H1 (cell line): ENCODE data around the gene SLC4A11. TPM values are rescaled to one million over a fixed set of nuclear protein-coding genes. Genes with fewer than 3 reads are reported as not detected.

Experiments used
- CTCF ChIA-PET: fragments of 300-600 bp; sonication (Branson Sonifier 250); formaldehyde crosslinking; loops from one replicate; lab custom pipeline; 2021; ENCODE audit not compliant: partially characterized antibody; lab: Charles Lee
- POLR2A ChIA-PET: fragments of 300-600 bp; sonication (Branson Sonifier 250); formaldehyde crosslinking; loops from one replicate; lab custom pipeline; 2021; ENCODE audit warnings: inconsistent platforms; ENCODE audit not compliant: partially characterized antibody; lab: Charles Lee
- DNase-seq, 2 experiments: peaks; one replicate each; pipeline versions ENCODE4 v3.0.0 to v3.0.0-alpha.2; 2010 to 2022; ENCODE audit warnings: low spot score in 2 of 2, low read depth in 1 of 2, mixed read lengths in 1 of 2
- FAIRE-seq: peaks from 2 replicates; lab custom pipeline; 2011; peaks lifted over from hg19 to GRCh38; lab: Jason Lieb, UNC
- H2AFZ ChIP-seq: 2 replicates; pipeline ENCODE4 v1.8.1; 2012; ENCODE audit warnings: low read length, inconsistent platforms
- H2AK5ac ChIP-seq: 2 replicates; pipeline ENCODE4 v1.6.1; 2013; ENCODE audit warnings: low read depth, low read length
- H2BK120ac ChIP-seq: replicated peaks from 2 replicates; pipeline ENCODE3; 2013; ENCODE audit warnings: low read depth, low read length, inconsistent platforms
- H2BK12ac ChIP-seq: 2 replicates; pipeline ENCODE4 v1.6.1; 2013; ENCODE audit warnings: low read depth, low read length
- H2BK15ac ChIP-seq: 2 replicates; pipeline ENCODE4 v1.6.1; 2013; ENCODE audit warnings: low read length
- H2BK20ac ChIP-seq: 2 replicates; pipeline ENCODE4 v1.6.1; 2013; ENCODE audit warnings: low read length
- H2BK5ac ChIP-seq: 2 replicates; pipeline ENCODE4 v1.6.1; 2013; ENCODE audit warnings: low read depth, low read length
- H3K14ac ChIP-seq: 2 replicates; pipeline ENCODE4 v1.6.1; 2013; ENCODE audit warnings: inconsistent platforms; ENCODE audit not compliant: insufficient read length
- H3K18ac ChIP-seq: 2 replicates; pipeline ENCODE4 v1.6.1; 2013; ENCODE audit warnings: low read length; ENCODE audit errors: extremely low read depth
- H3K23ac ChIP-seq: 2 replicates; pipeline ENCODE4 v1.6.1; 2013; ENCODE audit warnings: inconsistent platforms; ENCODE audit not compliant: insufficient read length
- H3K23me2 ChIP-seq: 2 replicates; pipeline ENCODE4 v1.6.1; 2013; ENCODE audit warnings: low read depth, low read length
- H3K27ac ChIP-seq: 2 replicates; pipeline ENCODE4 v1.6.1; 2011; ENCODE audit warnings: low read depth, low read length, inconsistent platforms
- H3K27me3 ChIP-seq, 4 experiments: replicated peaks in 1 of 4; 1 replicate in 1 of 4; 2 replicates in 3 of 4; pipeline versions ENCODE4 v1.6.1 to v1.8.1; 2011 to 2013; ENCODE audit warnings: low read length in 3 of 4, mild to moderate bottlenecking in 3 of 4, inconsistent platforms in 2 of 4, mixed read lengths in 2 of 4, moderate library complexity in 1 of 4; ENCODE audit not compliant: control insufficient read depth in 3 of 4, insufficient read depth in 3 of 4; ENCODE audit errors: extremely low read depth in 1 of 4
- H3K36me3 ChIP-seq, 4 experiments: 2 replicates each; pipeline versions ENCODE4 v1.6.1 to v1.8.1; 2011 to 2013; ENCODE audit warnings: mild to moderate bottlenecking in 4 of 4, low read length in 3 of 4, moderate library complexity in 2 of 4, control low read depth in 1 of 4, inconsistent platforms in 1 of 4; ENCODE audit not compliant: insufficient read depth in 4 of 4, control insufficient read depth in 2 of 4
- H3K4ac ChIP-seq: replicated peaks from 2 replicates; pipeline ENCODE3; 2013; ENCODE audit warnings: low read length, low read depth, mixed read lengths, inconsistent platforms; ENCODE audit not compliant: insufficient read length
- H3K4me1 ChIP-seq, 4 experiments: replicated peaks in 1 of 4; 1 replicate in 1 of 4; 2 replicates in 3 of 4; pipeline versions ENCODE4 v1.6.1 to v1.8.1; 2011 to 2013; ENCODE audit warnings: low read length in 3 of 4, inconsistent platforms in 2 of 4, mixed read lengths in 1 of 4; ENCODE audit not compliant: insufficient read depth in 4 of 4, control insufficient read depth in 3 of 4
- H3K4me2 ChIP-seq, 2 experiments: 2 replicates each; pipeline versions ENCODE4 v1.6.1 to v1.8.1; 2011 to 2013; ENCODE audit warnings: low read depth in 2 of 2, low read length in 2 of 2, control low read depth in 1 of 2, inconsistent platforms in 1 of 2, mild to moderate bottlenecking in 1 of 2; ENCODE audit not compliant: insufficient read depth in 1 of 2
- H3K4me3 ChIP-seq, 4 experiments: fragments of 200-600, 300-600 bp in 1 of 4; sonication (generic), shearing (Covaris generic), sonication (Bioruptor Twin) in 1 of 4; 2 replicates each; pipeline versions ENCODE4 v1.5.1 to v1.8.1; 2011 to 2016; ENCODE audit warnings: low read length in 4 of 4, low read depth in 3 of 4, control low read depth in 2 of 4, inconsistent platforms in 2 of 4, mild to moderate bottlenecking in 2 of 4, mixed read lengths in 1 of 4, moderate library complexity in 1 of 4; ENCODE audit not compliant: insufficient read depth in 2 of 4; ENCODE audit errors: extremely low read depth in 1 of 4
- H3K56ac ChIP-seq: replicated peaks from 2 replicates; pipeline ENCODE3; 2013; ENCODE audit warnings: low read depth, mild to moderate bottlenecking, mixed read lengths, low read length, inconsistent platforms; ENCODE audit not compliant: insufficient read length
- H3K79me1 ChIP-seq: 2 replicates; pipeline ENCODE4 v1.6.1; 2013; ENCODE audit warnings: low read depth, low read length, control low read depth
- H3K79me2 ChIP-seq, 2 experiments: 2 replicates each; pipeline versions ENCODE4 v1.6.1 to v1.8.1; 2012 to 2013; ENCODE audit warnings: low read length in 2 of 2, mild to moderate bottlenecking in 2 of 2, inconsistent platforms in 1 of 2; ENCODE audit not compliant: insufficient read depth in 2 of 2, control insufficient read depth in 1 of 2
- H3K9ac ChIP-seq, 4 experiments: replicated peaks in 1 of 4; 1 replicate in 1 of 4; 2 replicates in 3 of 4; pipeline versions ENCODE4 v1.6.1 to v1.8.1; 2011 to 2013; ENCODE audit warnings: low read depth in 3 of 4, low read length in 3 of 4, control low read depth in 2 of 4, mild to moderate bottlenecking in 2 of 4, moderate library complexity in 2 of 4, inconsistent platforms in 1 of 4; ENCODE audit errors: extremely low read depth in 1 of 4
- H3K9me3 ChIP-seq, 2 experiments: 2 replicates each; pipeline versions ENCODE4 v1.6.1 to v1.8.1; 2012 to 2013; ENCODE audit warnings: mild to moderate bottlenecking in 2 of 2, moderate library complexity in 2 of 2, control low read depth in 1 of 2, inconsistent platforms in 1 of 2, low read depth in 1 of 2, low read length in 1 of 2, mixed read lengths in 1 of 2; ENCODE audit not compliant: insufficient read depth in 2 of 2
- H4K20me1 ChIP-seq, 2 experiments: replicated peaks in 1 of 2; 2 replicates each; pipeline versions ENCODE3 to v1.8.1; 2011 to 2013; ENCODE audit warnings: inconsistent platforms in 2 of 2, low read length in 2 of 2, mild to moderate bottlenecking in 1 of 2; ENCODE audit not compliant: insufficient read depth in 2 of 2, control insufficient read depth in 1 of 2
- H4K5ac ChIP-seq: 2 replicates; pipeline ENCODE4 v1.6.1; 2013; ENCODE audit warnings: low read length, low read depth, mixed read lengths, inconsistent platforms; ENCODE audit not compliant: insufficient read length
- H4K8ac ChIP-seq: 2 replicates; pipeline ENCODE4 v1.8.0; 2013; ENCODE audit warnings: mild to moderate bottlenecking, moderate library complexity, low read length, inconsistent platforms; ENCODE audit not compliant: insufficient read depth; ENCODE audit errors: extremely low read depth
- H4K91ac ChIP-seq: replicated peaks from 2 replicates; pipeline ENCODE3; 2013; ENCODE audit warnings: low read length, mixed read lengths, inconsistent platforms; ENCODE audit not compliant: insufficient read length
- CEBPB ChIP-seq: IDR thresholded peaks from 2 replicates; pipeline ENCODE4 v1.6.1; 2012; ENCODE audit warnings: low read depth, low read length
- EP300 ChIP-seq, 2 experiments: IDR thresholded peaks; 1 replicate in 1 of 2; 2 replicates in 1 of 2; pipeline ENCODE4 v1.6.1; 2011 to 2012; ENCODE audit warnings: low read depth in 2 of 2, low read length in 2 of 2, mild to moderate bottlenecking in 2 of 2, borderline replicate concordance in 1 of 2, inconsistent platforms in 1 of 2, moderate library complexity in 1 of 2
- FOSL1 ChIP-seq: IDR thresholded peaks from 2 replicates; pipeline ENCODE4 v1.6.1; 2011; ENCODE audit warnings: mild to moderate bottlenecking, low read depth, low read length, moderate library complexity; ENCODE audit not compliant: insufficient read depth
- GTF2F1 ChIP-seq: IDR thresholded peaks from 2 replicates; pipeline ENCODE4 v1.6.1; 2012; ENCODE audit warnings: low read depth, low read length, improper control_type of control experiment, borderline replicate concordance
- MAFK ChIP-seq: IDR thresholded peaks from 2 replicates; pipeline ENCODE4 v1.6.1; 2012; ENCODE audit warnings: low read depth, mild to moderate bottlenecking, improper control_type of control experiment, low read length
- RBBP5 ChIP-seq: IDR thresholded peaks from 2 replicates; pipeline ENCODE4 v1.7.1; 2012; ENCODE audit warnings: low read depth, mild to moderate bottlenecking, inconsistent platforms, low read length, moderate library complexity, borderline replicate concordance
- RXRA ChIP-seq: IDR thresholded peaks from 2 replicates; pipeline ENCODE4 v1.6.1; 2011; ENCODE audit warnings: low read depth, mild to moderate bottlenecking, low read length, moderate library complexity; ENCODE audit not compliant: insufficient read depth
- SAP30 ChIP-seq: fragments of 300-600 bp; sonication (generic); IDR thresholded peaks from 2 replicates; pipeline ENCODE4 v1.7.1; 2012; ENCODE audit warnings: low read length, moderate library complexity, mild to moderate bottlenecking, inconsistent platforms; ENCODE audit not compliant: insufficient read depth, insufficient replicate concordance
- SRF ChIP-seq: IDR thresholded peaks from 2 replicates; pipeline ENCODE4 v1.6.1; 2011; ENCODE audit warnings: mild to moderate bottlenecking, low read depth, low read length, moderate library complexity
- SUZ12 ChIP-seq: fragments of 200-600 bp; sonication (generic); IDR thresholded peaks from 2 replicates; pipeline ENCODE4 v1.6.1; 2012; ENCODE audit warnings: mild to moderate bottlenecking, inconsistent platforms, low read length, moderate library complexity, mixed read lengths
- TEAD4 ChIP-seq: IDR thresholded peaks from 2 replicates; pipeline ENCODE4 v1.6.1; 2012; ENCODE audit warnings: low read depth, low read length, inconsistent platforms, mixed read lengths
- WGBS, 2 experiments: shearing (Covaris generic) in 1 of 2; methylation state at CpG; one replicate each; pipeline versions ENCODE4 v1.1.6 to v1.1.7; 2013 to 2015; ENCODE audit warnings: low lambda C conversion rate in 2 of 2, mixed read lengths in 2 of 2, inconsistent platforms in 1 of 2, low coverage in 1 of 2, missing lambda C conversion rate in 1 of 2; ENCODE audit not compliant: insufficient replicate concordance in 2 of 2, insufficient coverage in 1 of 2, insufficient read length in 1 of 2; ENCODE audit errors: extremely low coverage in 1 of 2, missing lambda C conversion rate in 1 of 2; 5-methylcytosine and 5-hydroxymethylcytosine counted together
- polyA plus RNA-seq, 7 experiments: library from polyadenylated mRNA; depleted of rRNA in 3 of 7; stranded (reverse) in 5 of 7; unstranded in 2 of 7; fragments of >200 nt in 5 of 7; fragments of 200-250 nt in 2 of 7; gene quantifications; 1 replicate in 5 of 7; 2 replicates in 1 of 7; 4 replicates in 1 of 7; pipeline versions ENCODE4 v1.2.1 to v1.2.3, GENCODE V29; 2011 to 2013; ENCODE audit warnings: missing spikeins in 2 of 7, mixed read lengths in 2 of 7
- total RNA-seq: library from RNA; stranded (reverse); fragmentation: NEBNext Ultra II Directional; extraction: Animal tissue kit (Norgen Biotek cat#: 25700); gene quantifications from 2 replicates; pipeline ENCODE4 v1.2.1, GENCODE V29; 2021
- TF ChIP-seq, protein P1 (sequence below): IDR thresholded peaks from 2 replicates; pipeline ENCODE4 v1.6.1; 2011; ENCODE audit warnings: low read depth, mild to moderate bottlenecking, low read length; ENCODE audit not compliant: insufficient read depth

The SLC4A11 gene
- total and polyA plus RNA-seq, 2 of the 8 experiments (the other 6 are each of a cell fraction or from before 2014, with no cell fraction given): 11.9 to 32.3 TPM

GRCh38 chr20:3213226-3213625 is 25.8 kb downstream of the SLC4A11 start:
- DNase-seq: no peak
- H3K23me2 ChIP-seq: peaks cover 12% of the 10 kb centered on the region
- H3K9ac ChIP-seq: no peak overlapping the region
- 97% methylated on average over 7 of the region's 7 CpGs; no CpG with 5 or more reads in 1 of the 2 experiments for WGBS, 2 experiments
- no peak overlapping the region for H2BK20ac ChIP-seq
- no peak overlapping the region for H4K8ac ChIP-seq
- H4K5ac ChIP-seq: no peak overlapping the region
- peaks cover 0 to 2% of the 10 kb centered on the region in 2 experiments for H4K20me1 ChIP-seq
- H3K4me3 ChIP-seq: no peak overlapping the region
- no peak overlapping the region for H2AK5ac ChIP-seq
- no peak overlapping the region for H3K27ac ChIP-seq
- ChIA-PET POLR2A (interaction anchor here (0.7 to 2.0 kb wide), 5 partner anchors 8 to 105 kb away, joined by 3 to 6 read pairs (median 4); no protein-coding TSS in a partner anchor), CTCF (interaction anchor here (1.5 kb wide), 1 partner anchor 95 kb away, joined by 4 read pairs; no protein-coding TSS in a partner anchor)
- H2BK12ac ChIP-seq: no peak overlapping the region
- H3K27me3 ChIP-seq: no peaks in the 10 kb centered on the region
- no peak overlapping the region for H3K4ac ChIP-seq
- H3K79me2 ChIP-seq: peaks cover 4 to 22% of the 10 kb centered on the region in 2 experiments; a peak in 3 of 4 replicates
- H4K91ac ChIP-seq: no peak overlapping the region
- H2BK5ac ChIP-seq: no peak overlapping the region
- no peak overlapping the region for H3K23ac ChIP-seq
- H3K56ac ChIP-seq: no peak overlapping the region
- H2AFZ ChIP-seq: no peak overlapping the region
- no peak overlapping the region for H3K14ac ChIP-seq
- H3K9me3 ChIP-seq: no peaks in the 10 kb centered on the region
- peaks cover 4 to 22% (median 13%) of the 10 kb centered on the region in 4 experiments; a peak in 7 of 8 replicates for H3K36me3 ChIP-seq
- no peak overlapping the region for H3K4me2 ChIP-seq
- FAIRE-seq: no peak
- H2BK15ac ChIP-seq: no peak overlapping the region
- H2BK120ac ChIP-seq: no peak overlapping the region
- H3K18ac ChIP-seq: no peak overlapping the region
- H3K79me1 ChIP-seq: peaks cover 13% of the 10 kb centered on the region
- peaks cover 0 to 9% (median 1%) of the 10 kb centered on the region in 4 experiments; a peak in 4 of 7 replicates for H3K4me1 ChIP-seq
- no peak for TF ChIP-seq EP300 (IDR thresholded peaks at IDR 0.05; ENCODE audit: borderline replicate concordance in 1 of 2, low read depth in 2 of 2, low read length in 2 of 2)
- TF ChIP-seq MAFK: no peak
- no peak for TF ChIP-seq SAP30
- no peak for TF ChIP-seq GTF2F1
- no peak for TF ChIP-seq TEAD4
- no peak for TF ChIP-seq RBBP5
- no peak for TF ChIP-seq RXRA
- TF ChIP-seq SUZ12: no peak
- TF ChIP-seq CEBPB: no peak
- no peak for TF ChIP-seq FOSL1
- TF ChIP-seq, protein P1, sequence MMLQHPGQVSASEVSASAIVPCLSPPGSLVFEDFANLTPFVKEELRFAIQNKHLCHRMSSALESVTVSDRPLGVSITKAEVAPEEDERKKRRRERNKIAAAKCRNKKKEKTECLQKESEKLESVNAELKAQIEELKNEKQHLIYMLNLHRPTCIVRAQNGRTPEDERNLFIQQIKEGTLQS: no peak
- TF ChIP-seq SRF: no peak
